ENCODE data around the gene ZDHHC19. TPM values are rescaled to one million over a fixed set of nuclear protein-coding genes. Genes with fewer than 3 reads are reported as not detected.
A peak's percentile ranks its signal among the peaks of the same experiment; 100 is the strongest.

The ZDHHC19 gene
- total and polyA plus RNA-seq, 2 experiments from 2014 or later, result 0.77 TPM; not detected in 1

DNA sequence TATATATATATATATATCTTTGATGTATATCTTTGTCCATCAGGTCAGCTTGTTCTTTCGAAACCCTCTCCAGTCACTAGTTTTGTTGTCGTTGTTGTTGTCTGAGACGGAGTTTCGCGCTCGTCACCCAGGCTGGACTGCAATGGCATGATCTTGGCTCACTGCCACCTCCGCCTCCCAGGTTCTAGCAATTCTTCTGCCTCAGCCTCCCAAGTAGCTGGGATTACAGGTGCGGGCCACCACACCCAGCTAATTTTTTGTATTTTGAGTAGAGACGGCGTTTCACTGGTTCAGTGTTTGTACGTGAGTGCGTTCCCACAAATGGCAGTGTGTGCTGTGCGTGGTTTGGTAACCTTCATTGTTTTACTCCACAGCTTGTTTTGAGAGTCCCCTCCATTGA, 51.7 kb downstream of the ZDHHC19 start:
- no peak for DNase-seq (ENCODE audit: low spot score)
- Histone ChIP-seq H2AFZ (no peak overlapping the region), H3K27ac (peak overlapping the region; percentile 73), H3K79me2 (no peaks in the 10 kb centered on the region), H3K4me1 (ENCODE audit: insufficient read depth) (peaks cover 10% of the 10 kb centered on the region), H3K4me2 (no peak overlapping the region), H3K4me3 (no peak overlapping the region), H3K9me2 (replicated peaks; ENCODE audit: insufficient read depth) (no peaks in the 10 kb centered on the region), H3K9me3 (ENCODE audit: low read depth) (no peaks in the 10 kb centered on the region), H4K20me1 (ENCODE audit: insufficient read depth, poor library complexity, severe bottlenecking) (no peaks in the 10 kb centered on the region), H3K27me3 (no peaks in the 10 kb centered on the region), H3K36me3 (replicated peaks; ENCODE audit: insufficient read depth, low read depth) (no peaks in the 10 kb centered on the region)
- TF ChIP-seq, protein P1, sequence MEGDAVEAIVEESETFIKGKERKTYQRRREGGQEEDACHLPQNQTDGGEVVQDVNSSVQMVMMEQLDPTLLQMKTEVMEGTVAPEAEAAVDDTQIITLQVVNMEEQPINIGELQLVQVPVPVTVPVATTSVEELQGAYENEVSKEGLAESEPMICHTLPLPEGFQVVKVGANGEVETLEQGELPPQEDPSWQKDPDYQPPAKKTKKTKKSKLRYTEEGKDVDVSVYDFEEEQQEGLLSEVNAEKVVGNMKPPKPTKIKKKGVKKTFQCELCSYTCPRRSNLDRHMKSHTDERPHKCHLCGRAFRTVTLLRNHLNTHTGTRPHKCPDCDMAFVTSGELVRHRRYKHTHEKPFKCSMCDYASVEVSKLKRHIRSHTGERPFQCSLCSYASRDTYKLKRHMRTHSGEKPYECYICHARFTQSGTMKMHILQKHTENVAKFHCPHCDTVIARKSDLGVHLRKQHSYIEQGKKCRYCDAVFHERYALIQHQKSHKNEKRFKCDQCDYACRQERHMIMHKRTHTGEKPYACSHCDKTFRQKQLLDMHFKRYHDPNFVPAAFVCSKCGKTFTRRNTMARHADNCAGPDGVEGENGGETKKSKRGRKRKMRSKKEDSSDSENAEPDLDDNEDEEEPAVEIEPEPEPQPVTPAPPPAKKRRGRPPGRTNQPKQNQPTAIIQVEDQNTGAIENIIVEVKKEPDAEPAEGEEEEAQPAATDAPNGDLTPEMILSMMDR (IDR thresholded peaks at IDR 0.05; ENCODE audit: poor library complexity), result no peak
- TF ChIP-seq EZH2phosphoT487 (IDR thresholded peaks at IDR 0.05; ENCODE audit: low read depth, severe bottlenecking, unreplicated experiment) (no peak), EZH2 (IDR thresholded peaks at IDR 0.05; ENCODE audit: borderline replicate concordance) (no peak)
- WGBS (ENCODE audit: low lambda C conversion rate, missing lambda C conversion rate), result 98% methylated on average over 13 of the region's 13 CpGs

DNA sequence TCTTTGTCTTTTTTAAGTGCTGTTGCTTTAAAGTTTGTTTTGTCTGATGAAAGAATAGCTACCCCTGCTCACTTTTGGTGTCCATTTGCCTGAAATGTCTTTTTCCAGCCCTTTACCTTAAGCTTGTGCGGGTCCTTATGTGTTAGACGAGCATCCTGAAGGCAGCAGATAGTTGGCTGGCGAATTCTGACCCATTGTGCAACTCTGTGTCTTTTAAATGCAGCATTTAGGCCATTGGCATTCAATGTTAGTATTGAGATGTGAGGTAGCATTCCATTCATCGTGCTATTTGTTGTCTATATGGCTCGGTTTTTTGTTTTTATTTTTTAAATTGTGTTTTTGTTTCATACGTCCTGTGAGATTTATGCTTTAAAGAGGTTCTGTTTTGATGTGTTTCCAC, 55.0 kb downstream of the ZDHHC19 start:
- no peaks in the 10 kb centered on the region for H3K9me3 ChIP-seq (ENCODE audit: low read depth)
- no peak overlapping the region for H3K4me2 ChIP-seq
- H3K27ac ChIP-seq, result no peak overlapping the region
- H3K79me2 ChIP-seq, result no peaks in the 10 kb centered on the region
- no peaks in the 10 kb centered on the region for H3K27me3 ChIP-seq
- no peaks in the 10 kb centered on the region for H3K36me3 ChIP-seq (replicated peaks; ENCODE audit: insufficient read depth, low read depth)
- no peak overlapping the region for H3K4me3 ChIP-seq
- WGBS (ENCODE audit: low lambda C conversion rate, missing lambda C conversion rate), result 84% methylated on average over 6 of the region's 6 CpGs
- H3K9me2 ChIP-seq (replicated peaks; ENCODE audit: insufficient read depth), result no peaks in the 10 kb centered on the region
- H3K4me1 ChIP-seq (ENCODE audit: insufficient read depth), result peaks cover 3% of the 10 kb centered on the region
- no peak for DNase-seq (ENCODE audit: low spot score)
- TF ChIP-seq EZH2 (IDR thresholded peaks at IDR 0.05; ENCODE audit: borderline replicate concordance) (no peak), EZH2phosphoT487 (IDR thresholded peaks at IDR 0.05; ENCODE audit: low read depth, severe bottlenecking, unreplicated experiment) (no peak)
- TF ChIP-seq, protein P1 (IDR thresholded peaks at IDR 0.05; ENCODE audit: poor library complexity), result no peak
- no peak overlapping the region for H2AFZ ChIP-seq
- H4K20me1 ChIP-seq (ENCODE audit: insufficient read depth, poor library complexity, severe bottlenecking), result no peaks in the 10 kb centered on the region

DNA sequence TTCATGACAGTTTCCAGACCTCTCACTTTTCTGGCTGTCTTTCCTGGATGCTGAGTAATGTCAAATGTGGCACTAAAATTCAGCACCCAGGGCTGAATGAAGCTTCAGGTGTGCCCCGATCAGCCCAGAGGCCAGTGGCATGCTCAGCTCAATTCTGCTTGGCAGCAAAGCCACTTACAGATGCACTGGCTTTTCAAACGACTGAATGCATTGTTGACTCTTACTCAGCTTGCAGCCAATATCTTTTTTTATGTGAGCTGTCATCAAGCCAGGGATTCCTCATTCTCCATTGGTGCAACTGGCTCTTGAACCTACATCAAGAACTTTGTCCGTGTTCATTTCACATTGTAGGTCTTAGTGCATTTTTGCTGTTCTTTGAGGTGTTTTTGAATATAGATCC, 60.7 kb downstream of the ZDHHC19 start:
- Histone ChIP-seq H3K36me3 (replicated peaks; ENCODE audit: insufficient read depth, low read depth) (no peaks in the 10 kb centered on the region), H3K4me3 (no peak overlapping the region), H3K4me2 (no peak overlapping the region), H3K4me1 (ENCODE audit: insufficient read depth) (no peaks in the 10 kb centered on the region), H4K20me1 (ENCODE audit: insufficient read depth, poor library complexity, severe bottlenecking) (no peaks in the 10 kb centered on the region), H3K79me2 (no peaks in the 10 kb centered on the region), H3K9me2 (replicated peaks; ENCODE audit: insufficient read depth) (no peaks in the 10 kb centered on the region), H3K27ac (no peak overlapping the region), H3K9me3 (ENCODE audit: low read depth) (no peaks in the 10 kb centered on the region), H3K27me3 (no peaks in the 10 kb centered on the region), H2AFZ (no peak overlapping the region)
- 65% methylated on average over 3 of the region's 3 CpGs for WGBS (ENCODE audit: low lambda C conversion rate, missing lambda C conversion rate)
- no peak for DNase-seq (ENCODE audit: low spot score)
- TF ChIP-seq EZH2 (IDR thresholded peaks at IDR 0.05; ENCODE audit: borderline replicate concordance), result no peak
- no peak for TF ChIP-seq EZH2phosphoT487 (IDR thresholded peaks at IDR 0.05; ENCODE audit: low read depth, severe bottlenecking, unreplicated experiment)
- TF ChIP-seq, protein P1 (IDR thresholded peaks at IDR 0.05; ENCODE audit: poor library complexity), result no peak

DNA sequence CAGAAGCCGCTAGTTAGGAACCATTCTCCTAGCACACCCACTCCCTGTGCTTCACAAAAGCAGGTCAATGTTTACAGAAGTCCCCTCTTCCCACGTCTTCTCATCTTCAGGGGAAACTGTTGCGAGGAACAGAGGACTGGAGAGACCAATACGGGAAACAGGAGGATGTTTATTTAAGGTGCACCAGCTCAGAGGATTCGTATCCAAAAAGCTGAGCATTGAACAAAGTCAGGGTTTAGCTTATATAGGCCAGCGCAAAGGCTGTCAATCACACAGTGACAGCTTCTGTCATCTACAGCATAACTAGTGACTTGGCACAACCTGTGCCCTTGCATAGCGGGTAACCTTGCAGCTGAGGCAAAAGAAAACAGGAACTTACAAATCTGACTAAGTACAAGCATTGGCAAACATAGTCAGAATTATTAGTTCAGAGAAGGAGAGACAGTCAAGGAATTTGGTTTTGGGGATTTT, 61.3 kb downstream of the ZDHHC19 start:
- H3K79me2 ChIP-seq, result no peaks in the 10 kb centered on the region
- H3K9me2 ChIP-seq (replicated peaks; ENCODE audit: insufficient read depth), result no peaks in the 10 kb centered on the region
- H3K27me3 ChIP-seq, result no peaks in the 10 kb centered on the region
- no peak for DNase-seq (ENCODE audit: low spot score)
- TF ChIP-seq EZH2 (IDR thresholded peaks at IDR 0.05; ENCODE audit: borderline replicate concordance), result no peak
- 90% methylated on average over 7 of the region's 7 CpGs for WGBS (ENCODE audit: low lambda C conversion rate, missing lambda C conversion rate)
- H3K9me3 ChIP-seq (ENCODE audit: low read depth), result no peaks in the 10 kb centered on the region
- no peak overlapping the region for H2AFZ ChIP-seq
- H3K36me3 ChIP-seq (replicated peaks; ENCODE audit: insufficient read depth, low read depth), result no peaks in the 10 kb centered on the region
- no peaks in the 10 kb centered on the region for H3K4me1 ChIP-seq (ENCODE audit: insufficient read depth)
- H4K20me1 ChIP-seq (ENCODE audit: insufficient read depth, poor library complexity, severe bottlenecking), result no peaks in the 10 kb centered on the region
- H3K4me3 ChIP-seq, result no peak overlapping the region
- no peak overlapping the region for H3K27ac ChIP-seq
- H3K4me2 ChIP-seq, result no peak overlapping the region
